ENCODE measurements around the gene DCBLD1. TPM values are rescaled to one million over a fixed set of nuclear protein-coding genes. Genes with fewer than 3 reads are reported as not detected.
A peak's percentile ranks its signal among the peaks of the same experiment; 100 is the strongest.

Gene DCBLD1
- total and polyA plus RNA-seq, 7 donors = 2.3 to 16.3 (median 6.8) TPM

GRCh38 chr6:117446861-117447260 lies 35.6 kb upstream of the DCBLD1 start:
- Histone ChIP-seq H3K4me3 (no peak overlapping the region), H3K27me3 (peaks cover 0 to 7% (median 3%) of the 10 kb centered on the region in 3 donors), H3K4me1 (peaks cover 0 to 16% (median 0%) of the 10 kb centered on the region in 4 donors), H3K27ac (no peak overlapping the region), H3K36me3 (no peaks in the 10 kb centered on the region), H3K9me3 (no peaks in the 10 kb centered on the region)
- DNase-seq = no peak
- TF ChIP-seq POLR2A (IDR thresholded peaks at IDR 0.05) = no peak
- no peak for TF ChIP-seq POLR2AphosphoS5 (IDR thresholded peaks at IDR 0.05)
- no peak for TF ChIP-seq EP300 (IDR thresholded peaks at IDR 0.05)
- TF ChIP-seq, protein P1, sequence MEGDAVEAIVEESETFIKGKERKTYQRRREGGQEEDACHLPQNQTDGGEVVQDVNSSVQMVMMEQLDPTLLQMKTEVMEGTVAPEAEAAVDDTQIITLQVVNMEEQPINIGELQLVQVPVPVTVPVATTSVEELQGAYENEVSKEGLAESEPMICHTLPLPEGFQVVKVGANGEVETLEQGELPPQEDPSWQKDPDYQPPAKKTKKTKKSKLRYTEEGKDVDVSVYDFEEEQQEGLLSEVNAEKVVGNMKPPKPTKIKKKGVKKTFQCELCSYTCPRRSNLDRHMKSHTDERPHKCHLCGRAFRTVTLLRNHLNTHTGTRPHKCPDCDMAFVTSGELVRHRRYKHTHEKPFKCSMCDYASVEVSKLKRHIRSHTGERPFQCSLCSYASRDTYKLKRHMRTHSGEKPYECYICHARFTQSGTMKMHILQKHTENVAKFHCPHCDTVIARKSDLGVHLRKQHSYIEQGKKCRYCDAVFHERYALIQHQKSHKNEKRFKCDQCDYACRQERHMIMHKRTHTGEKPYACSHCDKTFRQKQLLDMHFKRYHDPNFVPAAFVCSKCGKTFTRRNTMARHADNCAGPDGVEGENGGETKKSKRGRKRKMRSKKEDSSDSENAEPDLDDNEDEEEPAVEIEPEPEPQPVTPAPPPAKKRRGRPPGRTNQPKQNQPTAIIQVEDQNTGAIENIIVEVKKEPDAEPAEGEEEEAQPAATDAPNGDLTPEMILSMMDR (IDR thresholded peaks at IDR 0.05) = no peak
- WGBS, 2 donors = 78 to 87% methylated on average over 3 of the region's 3 CpGs
- intact Hi-C loops (cut with DNase I) = no loop called here

DNA sequence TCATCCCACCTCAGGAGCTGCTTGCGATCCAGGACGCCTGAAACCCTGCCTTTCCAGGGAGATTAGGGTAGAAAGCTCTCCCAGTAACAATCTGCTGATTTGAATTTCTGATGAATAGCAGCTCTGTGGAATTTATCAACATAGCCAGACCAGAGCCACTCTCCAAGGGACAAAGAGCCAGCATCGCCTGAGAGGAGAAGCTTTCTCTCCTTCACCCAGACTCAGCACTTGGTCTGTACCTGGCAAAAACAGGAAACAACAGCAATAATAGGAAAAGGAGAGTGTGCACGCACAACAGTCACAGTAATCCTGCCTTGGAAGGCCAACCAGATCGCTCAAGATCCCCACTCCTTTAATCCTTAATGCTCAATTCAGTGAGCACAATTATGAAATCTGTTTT lies 34.5 kb upstream of the DCBLD1 start:
- Histone ChIP-seq H3K4me3 (no peak overlapping the region), H3K27ac (no peak overlapping the region), H3K4me1 (peaks cover 0 to 16% (median 0%) of the 10 kb centered on the region in 4 donors), H3K36me3 (no peaks in the 10 kb centered on the region), H3K27me3 (peaks cover 0 to 13% (median 3%) of the 10 kb centered on the region in 3 donors), H3K9me3 (no peaks in the 10 kb centered on the region)
- TF ChIP-seq POLR2AphosphoS5 (IDR thresholded peaks at IDR 0.05) = no peak
- no peak for TF ChIP-seq EP300 (IDR thresholded peaks at IDR 0.05)
- TF ChIP-seq, protein P1 (IDR thresholded peaks at IDR 0.05) = no peak
- no peak for TF ChIP-seq POLR2A (IDR thresholded peaks at IDR 0.05)
- no peak for DNase-seq
- WGBS, 2 donors = 64 to 78% methylated on average over 5 of the region's 5 CpGs
- intact Hi-C loops (cut with DNase I) = no loop called here

DNA sequence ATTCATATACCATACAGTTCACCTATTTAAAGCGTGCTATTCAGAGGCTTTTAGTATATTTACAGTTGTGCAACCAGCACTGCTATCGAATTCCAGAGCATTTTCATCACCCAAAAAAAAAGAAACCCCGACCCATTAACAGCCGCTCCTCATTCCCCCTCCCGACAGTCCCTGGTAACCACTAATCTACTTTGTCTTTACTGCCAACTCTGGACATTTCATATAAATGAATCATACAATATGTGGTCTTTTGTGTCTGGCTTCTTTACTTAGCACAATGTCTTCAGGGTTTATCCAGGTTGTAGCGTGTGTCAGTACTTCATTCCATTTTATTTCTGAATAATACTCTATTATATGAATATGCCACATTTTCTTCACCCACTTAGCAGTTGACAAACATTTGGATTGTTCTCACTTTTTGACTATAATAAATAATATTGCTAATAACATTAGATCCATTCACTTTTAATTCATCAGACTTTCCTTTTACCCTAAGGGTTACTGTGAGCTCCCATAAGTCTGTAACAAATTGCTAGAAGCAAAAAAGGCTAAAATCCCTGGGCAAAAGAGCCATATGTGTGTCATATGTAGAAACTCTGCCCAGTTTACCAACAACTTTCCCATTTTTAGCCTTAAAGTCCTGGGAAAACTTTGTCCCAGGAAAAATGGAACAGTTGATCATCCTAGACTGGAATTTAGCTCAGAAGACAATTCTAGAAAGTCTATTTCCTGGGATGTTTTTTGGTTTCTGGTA lies 33.6 kb upstream of the DCBLD1 start:
- WGBS, 2 donors = 22 to 52% methylated on average over 6 of the region's 6 CpGs
- intact Hi-C loops (cut with DNase I) = no loop called here
- Histone ChIP-seq H3K36me3 (no peaks in the 10 kb centered on the region), H3K4me1 (peaks cover 0 to 16% (median 0%) of the 10 kb centered on the region in 4 donors), H3K27me3 (peaks cover 0 to 14% (median 0%) of the 10 kb centered on the region in 3 donors), H3K27ac (no peak overlapping the region), H3K4me3 (no peak overlapping the region), H3K9me3 (no peaks in the 10 kb centered on the region)
- no peak for DNase-seq
- no peak for TF ChIP-seq POLR2AphosphoS5 (IDR thresholded peaks at IDR 0.05)
- TF ChIP-seq, protein P1 (IDR thresholded peaks at IDR 0.05) = no peak
- no peak for TF ChIP-seq EP300 (IDR thresholded peaks at IDR 0.05)
- TF ChIP-seq POLR2A (IDR thresholded peaks at IDR 0.05) = no peak

DNA sequence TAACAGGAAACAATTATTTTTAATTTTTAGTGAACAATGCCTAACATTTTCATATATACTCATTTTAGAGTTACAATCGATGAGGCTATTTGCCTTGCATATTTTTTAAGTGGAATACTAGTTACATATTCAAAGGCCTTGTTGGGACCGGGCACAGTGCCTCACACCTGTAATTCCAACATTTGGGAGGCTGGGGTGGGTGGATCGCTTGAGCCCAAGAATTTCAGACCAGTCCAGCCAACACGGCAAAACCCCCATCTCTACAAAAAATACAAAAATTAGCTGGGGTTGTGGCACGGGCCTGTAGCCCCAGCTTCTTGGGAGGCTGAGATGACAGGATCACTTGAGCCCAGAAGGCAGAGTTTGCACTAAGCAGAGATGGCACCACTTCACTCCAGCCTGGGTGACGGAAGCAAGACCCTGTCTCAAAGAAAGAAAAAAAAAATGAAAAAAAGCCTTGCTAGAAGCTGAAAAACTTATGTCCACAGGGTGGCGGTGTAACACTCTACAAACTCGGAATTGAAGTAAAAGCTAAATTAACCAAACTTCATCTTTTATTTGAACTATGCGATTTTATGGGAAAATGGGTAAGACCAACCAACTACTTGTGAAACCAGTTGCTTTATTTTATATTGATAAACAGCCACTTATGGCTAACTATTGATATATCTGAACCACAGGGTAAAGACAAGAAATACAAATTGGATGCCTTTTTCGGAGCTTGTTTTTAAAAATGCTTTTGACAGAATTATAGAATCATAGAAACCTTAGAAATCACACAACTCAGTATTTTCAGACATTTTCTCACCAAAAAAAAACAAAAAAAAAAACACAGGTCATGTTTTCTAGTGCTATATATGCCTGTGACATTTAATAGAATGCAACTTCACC lies 32.7 kb upstream of the DCBLD1 start:
- Histone ChIP-seq H3K36me3 (no peaks in the 10 kb centered on the region), H3K9me3 (no peaks in the 10 kb centered on the region), H3K27me3 (peaks cover 0 to 14% (median 0%) of the 10 kb centered on the region in 3 donors), H3K4me1 (peaks cover 0 to 16% (median 0%) of the 10 kb centered on the region in 4 donors), H3K4me3 (no peak overlapping the region), H3K27ac (no peak overlapping the region)
- intact Hi-C loops (cut with DNase I) = loop anchor here (2.0 kb wide), 1 partner anchor 157 kb away; no protein-coding TSS in a partner anchor
- no peak for TF ChIP-seq POLR2A (IDR thresholded peaks at IDR 0.05)
- TF ChIP-seq, protein P1 (IDR thresholded peaks at IDR 0.05) = peak; percentile 22 to 79 (median 53)
- 32 to 43% methylated on average over 10 of the region's 10 CpGs for WGBS, 2 donors
- DNase-seq = no peak
